Prostate gland (tissue), 2 donors: ENCODE measurements around the gene TRAF3IP1.

ENCODE experiments used
- CTCF ChIP-seq, 4 experiments: fragments of 200-600 bp in 2 of 4; fragments of 450-650 bp in 2 of 4; sonication (generic) in 2 of 4; IDR thresholded peaks; 1 replicate in 3 of 4; 2 replicates in 1 of 4; pipeline ENCODE4 v1.5.1; 2016 to 2019; ENCODE audit warnings: antibody characterized with exemption in 4 of 4, mild to moderate bottlenecking in 2 of 4, moderate library complexity in 2 of 4
- POLR2A ChIP-seq: fragments of 450-650 bp; IDR thresholded peaks from one replicate; pipeline ENCODE4 v1.6.1; 2016; ENCODE audit warnings: antibody characterized with exemption, mild to moderate bottlenecking

GRCh38 chr2:238379096-238379810, 58.9 kb downstream of the TRAF3IP1 start:
- TF ChIP-seq CTCF (IDR thresholded peaks at IDR 0.05), result no peak
- TF ChIP-seq POLR2A, result no peak
